ENCODE data around the gene TDRD7.

TDRD7 gene

GRCh38 chr9:97387936-97388684, 23.8 kb upstream of the TDRD7 start:
- TF ChIP-seq POLR2A (IDR thresholded peaks at IDR 0.05; ENCODE audit: low read depth, low read length) (no peak), POLR2AphosphoS5 (IDR thresholded peaks at IDR 0.05; ENCODE audit: low read depth, low read length) (no peak), TAF1 (IDR thresholded peaks at IDR 0.05; ENCODE audit: borderline replicate concordance, low read depth, low read length) (no peak)
- FAIRE-seq, result no peak
- DNase-seq (ENCODE audit: insufficient read length), result no peak

GRCh38 chr9:97388721-97389238, 23.1 kb upstream of the TDRD7 start:
- peak; percentile 82 for DNase-seq (ENCODE audit: insufficient read length)
- TF ChIP-seq POLR2A (IDR thresholded peaks at IDR 0.05; ENCODE audit: low read depth, low read length) (no peak), TAF1 (IDR thresholded peaks at IDR 0.05; ENCODE audit: borderline replicate concordance, low read depth, low read length) (no peak), POLR2AphosphoS5 (IDR thresholded peaks at IDR 0.05; ENCODE audit: low read depth, low read length) (no peak)
- peak; percentile 97 for FAIRE-seq

GRCh38 chr9:97389249-97389648, 22.6 kb upstream of the TDRD7 start:
- no peak for TF ChIP-seq TAF1 (IDR thresholded peaks at IDR 0.05; ENCODE audit: borderline replicate concordance, low read depth, low read length)
- no peak for FAIRE-seq
- no peak for DNase-seq (ENCODE audit: insufficient read length)

- FAIRE-seq (no peak), DNase-seq (ENCODE audit: insufficient read length) (no peak)
- TF ChIP-seq POLR2A (IDR thresholded peaks at IDR 0.05; ENCODE audit: low read depth, low read length), result no peak
- TF ChIP-seq TAF1 (IDR thresholded peaks at IDR 0.05; ENCODE audit: borderline replicate concordance, low read depth, low read length), result no peak
- no peak for TF ChIP-seq POLR2AphosphoS5 (IDR thresholded peaks at IDR 0.05; ENCODE audit: low read depth, low read length)
These were observed 21.0 kb upstream of the TDRD7 start for GRCh38 chr9:97390791-97391406.

GRCh38 chr9:97394881-97395280, 17.0 kb upstream of the TDRD7 start:
- no peak for TF ChIP-seq POLR2AphosphoS5 (IDR thresholded peaks at IDR 0.05; ENCODE audit: low read depth, low read length)
- no peak for TF ChIP-seq POLR2A (IDR thresholded peaks at IDR 0.05; ENCODE audit: low read depth, low read length)
- TF ChIP-seq TAF1 (IDR thresholded peaks at IDR 0.05; ENCODE audit: borderline replicate concordance, low read depth, low read length), result no peak
- FAIRE-seq, result no peak
- DNase-seq (ENCODE audit: insufficient read length), result no peak

GRCh38 chr9:97395745-97396144, 16.2 kb upstream of the TDRD7 start:
- no peak for FAIRE-seq
- DNase-seq (ENCODE audit: insufficient read length), result no peak
- TF ChIP-seq TAF1 (IDR thresholded peaks at IDR 0.05; ENCODE audit: borderline replicate concordance, low read depth, low read length), result no peak
- no peak for TF ChIP-seq POLR2AphosphoS5 (IDR thresholded peaks at IDR 0.05; ENCODE audit: low read depth, low read length)
- TF ChIP-seq POLR2A (IDR thresholded peaks at IDR 0.05; ENCODE audit: low read depth, low read length), result no peak

GRCh38 chr9:97396256-97396655, 15.6 kb upstream of the TDRD7 start:
- DNase-seq (ENCODE audit: insufficient read length) (no peak), FAIRE-seq (no peak)
- TF ChIP-seq POLR2AphosphoS5 (IDR thresholded peaks at IDR 0.05; ENCODE audit: low read depth, low read length) (no peak), POLR2A (IDR thresholded peaks at IDR 0.05; ENCODE audit: low read depth, low read length) (no peak), TAF1 (IDR thresholded peaks at IDR 0.05; ENCODE audit: borderline replicate concordance, low read depth, low read length) (no peak)

GRCh38 chr9:97397220-97397619, 14.7 kb upstream of the TDRD7 start:
- DNase-seq (ENCODE audit: insufficient read length), result no peak
- no peak for TF ChIP-seq POLR2AphosphoS5 (IDR thresholded peaks at IDR 0.05; ENCODE audit: low read depth, low read length)
- TF ChIP-seq TAF1 (IDR thresholded peaks at IDR 0.05; ENCODE audit: borderline replicate concordance, low read depth, low read length), result no peak
- no peak for TF ChIP-seq POLR2A (IDR thresholded peaks at IDR 0.05; ENCODE audit: low read depth, low read length)
- FAIRE-seq, result peak; percentile 79

- TF ChIP-seq TAF1 (IDR thresholded peaks at IDR 0.05; ENCODE audit: borderline replicate concordance, low read depth, low read length), result no peak
- TF ChIP-seq POLR2AphosphoS5 (IDR thresholded peaks at IDR 0.05; ENCODE audit: low read depth, low read length), result no peak
- no peak for TF ChIP-seq POLR2A (IDR thresholded peaks at IDR 0.05; ENCODE audit: low read depth, low read length)
- DNase-seq (ENCODE audit: insufficient read length) (peak; percentile 69), FAIRE-seq (peak; percentile 90)
These were observed 12.7 kb upstream of the TDRD7 start for GRCh38 chr9:97398999-97399758.

- no peak for TF ChIP-seq POLR2A (IDR thresholded peaks at IDR 0.05; ENCODE audit: low read depth, low read length)
- TF ChIP-seq POLR2AphosphoS5 (IDR thresholded peaks at IDR 0.05; ENCODE audit: low read depth, low read length), result no peak
- TF ChIP-seq TAF1 (IDR thresholded peaks at IDR 0.05; ENCODE audit: borderline replicate concordance, low read depth, low read length), result no peak
- DNase-seq (ENCODE audit: insufficient read length), result no peak
- no peak for FAIRE-seq
These were observed 8.1 kb upstream of the TDRD7 start for GRCh38 chr9:97403746-97404316.

GRCh38 chr9:97405551-97405950, 6.3 kb upstream of the TDRD7 start:
- TF ChIP-seq POLR2AphosphoS5 (IDR thresholded peaks at IDR 0.05; ENCODE audit: low read depth, low read length) (no peak), TAF1 (IDR thresholded peaks at IDR 0.05; ENCODE audit: borderline replicate concordance, low read depth, low read length) (no peak), POLR2A (IDR thresholded peaks at IDR 0.05; ENCODE audit: low read depth, low read length) (no peak)
- FAIRE-seq (no peak), DNase-seq (ENCODE audit: insufficient read length) (no peak)
